ENCODE results near the gene TMEM135.
"Not testable (repeated sequence)": the region's sequence is repeated elsewhere in the genome, so short reads cannot be mapped to it uniquely, and the experiment has no call there.

Gene TMEM135

GRCh38 chr11:87037450-87038234 is at the start of gene TMEM135:
TMEM135 (plus strand) TSS chr11:87037934; CDS start chr11:87038046, 112 bp downstream.
- peak; percentile 21 to 93 (median 88) for DNase-seq

DNA sequence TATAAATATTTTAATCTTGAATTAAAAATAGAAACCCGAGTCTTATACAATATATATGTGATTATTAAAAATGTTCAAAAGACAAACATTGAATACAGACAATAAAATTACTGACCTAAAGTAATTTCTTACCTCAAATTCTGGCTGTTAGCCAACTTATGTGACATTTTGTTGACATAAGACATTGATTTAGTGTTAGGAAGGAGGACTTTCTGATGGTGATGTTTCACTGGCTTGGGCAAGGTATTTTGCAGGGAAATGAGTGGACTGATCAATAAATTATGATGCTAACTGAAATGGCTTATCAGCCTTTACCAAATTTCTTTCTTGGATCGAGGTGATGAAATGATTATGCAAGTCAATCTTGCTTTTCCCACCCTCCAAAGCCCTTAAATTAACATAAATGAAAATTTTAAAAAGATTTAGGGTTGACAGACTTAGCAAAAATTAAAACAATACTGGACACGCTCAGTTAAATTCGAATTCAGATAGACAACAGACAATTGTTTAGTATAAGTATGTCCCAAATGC is 49.3 kb upstream of the TMEM135 start:
- DNase-seq = no peak

DNA sequence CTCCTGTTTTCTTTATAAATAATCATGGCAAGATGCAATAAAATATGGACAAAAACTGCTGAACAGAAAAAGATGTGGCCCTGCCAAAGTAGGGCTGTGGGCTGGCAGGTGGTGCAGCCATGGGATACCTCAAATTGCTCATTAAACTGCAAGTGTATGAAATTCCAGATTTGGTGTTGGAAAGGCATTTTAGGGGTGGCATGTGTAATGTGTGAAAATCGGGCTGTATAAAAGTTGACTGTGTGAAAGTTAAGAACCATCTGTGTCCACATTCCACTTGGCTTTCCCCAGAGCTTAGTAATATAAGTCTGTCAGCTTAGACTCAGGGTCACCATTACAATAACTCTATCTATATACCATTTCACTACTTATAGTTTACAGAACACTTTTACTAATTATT is 47.7 kb upstream of the TMEM135 start:
- no peak for DNase-seq

DNA sequence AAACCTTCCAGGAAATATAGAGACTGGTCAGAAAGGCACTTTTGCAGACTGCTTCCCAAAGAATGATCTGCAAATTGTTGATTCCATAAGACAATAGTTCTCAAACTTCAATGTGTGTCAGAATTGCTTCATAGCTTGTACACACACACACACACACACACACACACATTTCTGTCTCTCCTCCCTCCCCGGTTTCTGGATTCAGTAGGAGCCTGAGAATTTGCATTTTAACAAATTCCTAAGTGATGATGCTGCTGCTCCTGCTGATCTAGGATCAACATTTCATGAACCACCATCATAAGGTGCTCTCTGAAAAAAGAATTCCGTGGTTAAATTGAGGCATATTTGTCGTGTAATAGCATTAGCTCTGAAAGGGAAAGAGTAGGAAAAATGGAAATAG is 47.2 kb upstream of the TMEM135 start:
- DNase-seq = no peak

DNA sequence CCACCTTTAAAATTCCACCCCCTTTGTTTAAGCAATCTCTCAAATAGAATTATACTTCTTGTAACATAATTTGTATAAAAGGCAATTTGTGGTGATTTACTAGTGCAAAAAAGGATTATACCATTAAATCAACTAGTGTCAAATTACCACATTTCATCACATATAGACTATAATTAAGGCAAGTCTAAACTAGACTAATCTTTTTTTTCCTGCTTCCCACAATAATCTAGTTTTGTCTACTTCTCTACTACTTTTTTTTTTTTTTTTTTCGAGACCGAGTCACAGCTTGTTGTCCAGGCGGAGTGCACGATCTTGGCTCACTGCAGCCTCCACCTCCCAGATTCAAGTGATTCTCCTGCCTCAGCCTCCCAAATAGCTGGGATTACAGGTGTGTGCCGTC is 46.4 kb upstream of the TMEM135 start:
- DNase-seq = no peak

- not testable (repeated sequence) for DNase-seq
These were observed 45.4 kb upstream of the TMEM135 start for GRCh38 chr11:86992340-86992739.

DNA sequence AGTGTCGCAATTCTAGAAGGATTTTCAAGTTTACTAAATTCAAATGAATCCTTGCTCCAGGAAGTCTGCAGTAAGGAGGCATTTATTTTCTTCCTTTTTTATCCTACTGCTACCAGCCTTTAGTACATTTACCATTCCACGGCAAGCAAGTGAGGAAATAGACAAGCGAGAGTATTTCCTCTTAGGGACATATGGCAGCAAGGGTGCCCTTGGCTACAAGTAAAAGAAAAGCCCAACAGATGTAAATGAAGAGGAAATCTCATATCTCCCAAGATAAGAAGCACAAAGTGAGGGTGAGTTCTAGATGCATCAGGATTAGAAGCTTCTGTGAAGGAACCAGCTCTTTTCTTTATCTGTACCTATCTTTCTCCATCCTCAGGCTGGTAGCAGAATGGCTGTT is 44.7 kb upstream of the TMEM135 start:
- DNase-seq = no peak

DNA sequence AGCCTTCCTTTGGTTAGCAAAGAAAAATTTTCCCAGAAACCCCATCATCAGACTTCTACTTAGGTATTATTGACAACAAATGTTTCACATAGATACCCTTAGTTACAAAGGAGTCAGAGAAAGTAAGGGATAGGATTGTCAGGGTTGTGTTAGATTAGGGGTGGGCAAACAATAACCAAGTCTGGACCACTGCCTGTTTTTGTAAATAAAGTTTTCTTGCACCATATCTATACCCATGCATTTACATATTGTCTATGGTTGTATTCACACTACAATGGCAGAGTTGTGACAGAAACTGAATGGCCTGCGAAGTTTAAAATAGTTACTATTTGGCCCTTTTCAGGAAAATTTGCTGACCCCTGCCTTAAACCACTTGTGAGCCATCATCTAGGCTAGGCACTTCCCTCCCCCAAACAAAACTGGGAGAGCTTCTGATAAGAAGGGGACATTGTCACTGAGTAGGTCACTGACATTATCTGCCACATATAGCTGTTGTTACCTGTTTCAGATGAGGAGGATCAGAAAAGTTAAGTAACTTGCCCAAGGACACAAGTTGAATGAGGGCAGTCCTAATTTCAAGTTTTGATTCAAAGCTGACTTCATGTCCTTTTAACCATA is 40.7 kb upstream of the TMEM135 start:
- DNase-seq = no peak

DNA sequence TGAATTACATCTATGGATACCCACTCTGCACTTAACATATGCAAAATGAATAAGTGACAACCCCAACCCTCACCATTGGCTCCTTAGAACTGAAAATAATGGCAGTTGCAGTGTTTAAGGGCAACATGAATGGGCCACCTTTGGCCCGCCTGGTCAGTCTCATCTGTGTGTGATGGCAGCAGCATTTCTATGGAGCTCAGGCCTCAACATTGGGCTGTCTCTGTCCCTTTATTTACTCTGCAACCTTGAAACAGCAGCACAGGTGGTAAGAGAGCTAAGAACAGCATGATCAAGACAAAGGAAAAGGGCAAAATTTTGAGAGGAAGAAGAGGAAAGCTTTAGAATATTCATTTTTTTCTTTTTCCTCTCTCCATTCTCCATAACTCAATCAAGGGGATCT is 38.3 kb upstream of the TMEM135 start:
- no peak for DNase-seq

DNA sequence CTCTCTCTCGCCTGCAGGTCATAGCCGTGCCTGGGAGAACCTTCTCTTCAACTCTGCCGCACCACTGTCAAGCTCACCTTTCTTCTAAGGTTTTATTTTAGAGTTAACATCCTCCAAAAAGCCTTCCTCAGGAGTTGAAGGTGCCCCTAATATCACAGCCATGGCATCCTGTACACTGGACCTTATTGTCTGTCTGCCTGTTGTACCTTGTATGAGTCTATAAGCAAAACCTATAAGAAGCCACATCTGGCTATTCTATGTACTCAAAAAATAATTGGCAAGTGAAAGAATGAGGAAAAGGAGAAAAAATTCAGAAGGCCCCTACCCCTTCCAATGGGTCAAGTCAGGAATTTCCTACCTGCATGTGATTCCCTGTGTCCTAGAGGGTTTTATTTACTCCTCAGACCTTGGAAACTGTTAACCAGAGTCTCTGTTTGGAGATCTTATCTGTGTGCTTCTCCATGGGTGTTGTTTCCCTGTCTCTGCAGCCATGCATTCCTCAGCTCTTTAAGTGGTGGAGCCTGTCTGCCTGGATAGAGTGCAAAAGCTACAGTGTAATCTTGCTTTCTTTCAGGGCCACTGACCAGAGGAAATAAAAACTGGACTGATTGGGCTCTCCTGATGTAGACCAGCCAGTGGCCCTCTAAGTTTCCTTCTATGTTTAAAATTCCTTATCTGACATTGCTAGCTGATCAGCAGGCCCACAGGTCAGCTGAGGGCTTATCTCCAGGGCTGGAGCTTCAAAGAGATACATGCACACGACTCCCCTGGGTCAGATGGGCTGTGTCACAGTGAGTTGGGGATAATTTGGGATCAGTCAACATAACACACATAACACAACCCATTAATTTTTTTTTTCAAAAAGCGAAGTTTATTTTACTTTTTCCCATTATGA is 37.6 kb upstream of the TMEM135 start:
- no peak for DNase-seq

DNA sequence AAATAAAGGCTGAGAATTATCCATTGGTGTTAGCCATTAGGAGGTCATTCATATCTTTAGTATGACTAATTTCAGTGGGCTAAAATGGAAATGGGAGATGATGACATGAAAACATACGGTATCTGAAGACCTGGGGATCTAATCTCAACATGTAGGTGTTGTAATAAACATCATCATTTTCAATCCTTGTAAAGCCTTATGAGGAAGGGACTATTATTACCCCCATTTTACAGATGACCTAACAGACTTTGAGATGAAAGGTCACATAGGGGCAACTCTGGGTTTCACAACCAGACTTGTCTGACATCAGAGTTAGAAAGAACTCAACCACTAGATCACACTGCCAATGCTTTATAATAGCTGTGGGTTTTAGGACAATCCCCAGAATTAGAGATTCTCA is 34.8 kb upstream of the TMEM135 start:
- DNase-seq = no peak

DNA sequence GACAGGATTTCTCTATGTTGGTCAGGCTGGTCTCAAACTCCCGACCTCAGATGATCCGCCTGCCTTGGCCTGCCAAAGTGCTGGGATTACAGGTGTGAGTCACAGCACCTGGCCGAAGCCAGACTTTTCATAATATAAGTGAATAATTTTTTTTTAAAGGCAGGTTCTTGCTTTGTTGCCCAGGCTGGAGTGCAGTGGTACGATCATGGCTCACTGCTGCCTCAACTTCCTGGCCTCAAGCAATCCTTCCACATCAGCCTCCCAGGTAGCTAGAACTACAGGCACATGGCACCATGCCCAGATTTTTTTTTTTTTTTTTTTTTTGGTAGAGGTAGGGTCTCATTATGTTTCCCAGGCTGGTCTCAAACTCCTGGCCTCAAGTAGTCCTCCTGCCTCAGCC is 33.5 kb upstream of the TMEM135 start:
- DNase-seq = not testable (repeated sequence)

- DNase-seq = no peak
These were observed 32.2 kb upstream of the TMEM135 start for GRCh38 chr11:87005569-87005921.

DNA sequence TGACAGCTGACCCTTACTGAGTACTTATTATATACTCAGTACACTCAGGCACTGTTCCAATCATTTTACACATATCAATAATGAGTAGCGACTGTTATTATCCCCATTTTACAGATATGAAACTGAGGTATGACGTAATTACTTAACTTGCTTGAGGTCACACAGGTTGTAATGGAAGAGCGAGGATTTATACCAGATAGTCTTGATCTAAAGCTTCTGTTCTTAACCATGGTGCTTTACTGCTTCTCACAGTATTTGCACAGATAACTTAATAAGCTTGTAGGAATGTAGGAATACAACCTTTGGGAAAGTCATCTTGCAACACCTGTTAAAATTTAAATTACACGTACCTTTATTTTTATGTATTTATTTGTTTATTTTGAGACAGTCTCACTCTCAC is 31.7 kb upstream of the TMEM135 start:
- DNase-seq = no peak

DNA sequence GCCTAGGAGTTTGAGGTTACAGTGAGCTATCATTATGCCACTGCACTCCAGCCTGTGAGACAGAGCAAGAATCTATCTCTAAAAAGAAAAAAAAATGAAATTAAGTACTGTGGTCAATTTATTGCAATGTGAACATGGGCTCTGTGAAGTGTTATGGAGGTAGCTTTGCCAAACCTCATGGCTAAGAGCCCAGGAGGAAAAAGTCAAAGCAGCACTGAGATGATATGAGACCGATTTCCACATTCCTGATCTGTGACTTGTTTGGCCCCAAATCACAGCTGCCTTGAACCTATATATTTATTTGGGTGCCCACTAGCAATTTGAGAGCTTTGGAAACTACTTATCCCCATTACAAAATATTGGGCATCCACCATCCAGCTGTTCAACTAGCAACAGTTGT is 29.8 kb upstream of the TMEM135 start:
- DNase-seq = no peak

- no peak for DNase-seq
These were observed 25.6 kb upstream of the TMEM135 start for GRCh38 chr11:87012089-87012488.

DNA sequence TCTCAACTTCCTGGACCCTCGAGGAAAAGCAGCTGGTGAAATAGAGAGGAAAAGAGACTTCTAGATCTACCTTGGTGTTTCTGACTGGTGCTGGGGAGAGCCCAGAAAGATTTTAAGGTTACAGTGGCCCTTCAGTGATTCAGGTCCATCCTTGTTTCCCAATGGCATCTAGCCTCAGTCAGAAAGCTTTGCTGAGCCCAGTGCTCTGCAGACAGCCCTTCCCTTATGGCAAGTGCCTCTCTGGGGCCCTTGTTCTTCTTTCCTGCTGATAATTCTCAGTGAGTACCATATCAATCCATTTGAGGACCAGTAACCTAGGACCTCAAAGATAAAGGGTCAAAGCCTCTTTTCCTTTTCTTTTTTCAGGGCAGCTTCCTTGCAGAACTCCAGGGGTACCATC is 25.1 kb upstream of the TMEM135 start:
- DNase-seq = no peak

- DNase-seq = no peak
These were observed 23.6 kb upstream of the TMEM135 start for GRCh38 chr11:87013912-87014825.

DNA sequence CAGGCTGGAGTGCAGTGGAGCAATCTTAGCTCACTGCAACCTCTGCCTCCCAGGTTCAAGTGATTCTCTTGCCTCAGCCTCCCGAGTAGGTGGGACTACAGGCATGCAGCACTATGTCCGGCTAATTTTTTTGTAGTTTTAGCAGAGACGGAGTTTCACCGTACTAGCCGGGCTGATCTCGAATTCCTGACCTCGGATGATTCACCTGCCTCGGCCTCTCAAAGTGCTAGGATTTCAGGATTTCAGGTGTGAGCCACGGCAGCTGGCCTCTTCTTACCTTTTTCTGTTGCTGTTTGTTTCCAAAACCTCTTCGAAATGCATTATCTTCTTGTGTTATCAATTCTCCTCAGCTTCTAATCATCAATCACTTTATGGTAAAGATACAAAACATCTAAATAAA is 22.1 kb upstream of the TMEM135 start:
- DNase-seq = no peak

DNA sequence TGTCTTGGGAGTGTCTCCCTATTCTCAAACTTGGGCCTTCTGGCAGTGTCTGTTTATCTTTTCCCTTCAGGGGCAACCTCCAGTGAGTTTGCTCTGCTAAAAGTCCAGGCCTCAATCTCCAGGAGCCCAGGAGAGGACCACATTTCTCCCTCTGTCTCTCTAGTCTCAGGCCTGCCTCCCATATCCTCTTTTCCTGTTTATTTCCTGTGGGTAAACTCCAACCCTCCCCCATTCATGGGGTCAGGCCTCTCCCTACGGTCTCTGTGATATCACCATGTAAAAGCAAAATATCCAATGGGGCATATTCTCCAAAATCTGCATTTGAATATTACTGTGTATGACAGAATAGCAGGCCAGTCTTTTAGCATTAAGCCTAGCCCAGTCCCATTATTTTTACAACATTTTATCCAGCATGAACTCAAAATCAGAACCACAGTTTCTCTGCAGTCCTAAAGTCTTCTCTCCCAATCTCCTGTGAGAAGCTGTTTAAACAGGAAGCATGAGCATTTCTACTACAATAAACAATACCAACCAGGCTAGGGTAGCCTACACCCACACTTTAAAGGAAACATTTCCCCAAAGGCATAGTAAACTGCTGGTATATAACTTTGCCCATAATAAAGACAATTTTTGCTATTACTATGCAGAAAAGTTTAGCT is 18.0 kb upstream of the TMEM135 start:
- DNase-seq = no peak

DNA sequence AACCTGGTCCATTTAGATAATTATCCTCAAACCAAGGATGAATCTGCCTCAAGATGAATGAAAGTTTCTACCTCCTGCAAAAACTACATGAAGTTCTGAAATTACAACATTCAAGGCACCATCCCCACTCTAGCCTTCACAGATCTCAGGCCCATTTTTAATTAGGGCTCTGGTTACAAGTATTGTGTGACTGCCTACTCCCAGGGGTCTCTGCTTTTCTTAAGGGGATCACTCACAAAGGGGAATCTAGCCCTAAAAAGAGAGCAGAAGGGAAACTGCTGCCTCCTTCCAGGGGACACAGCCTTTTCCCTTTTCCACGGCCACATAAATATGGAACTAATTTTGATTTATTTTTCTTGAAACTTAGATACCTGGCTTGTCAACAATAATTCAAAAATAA is 17.4 kb upstream of the TMEM135 start:
- no peak for DNase-seq

Data from C1 segment of cervical spinal cord (tissue), 14 donors.